ENCODE data around the gene WARS2. TPM values are rescaled to one million over a fixed set of nuclear protein-coding genes. Genes with fewer than 3 reads are reported as not detected.

The WARS2 gene
- total RNA-seq, 2 experiments from 2014 or later, result 28.3 to 30.0 TPM

DNA sequence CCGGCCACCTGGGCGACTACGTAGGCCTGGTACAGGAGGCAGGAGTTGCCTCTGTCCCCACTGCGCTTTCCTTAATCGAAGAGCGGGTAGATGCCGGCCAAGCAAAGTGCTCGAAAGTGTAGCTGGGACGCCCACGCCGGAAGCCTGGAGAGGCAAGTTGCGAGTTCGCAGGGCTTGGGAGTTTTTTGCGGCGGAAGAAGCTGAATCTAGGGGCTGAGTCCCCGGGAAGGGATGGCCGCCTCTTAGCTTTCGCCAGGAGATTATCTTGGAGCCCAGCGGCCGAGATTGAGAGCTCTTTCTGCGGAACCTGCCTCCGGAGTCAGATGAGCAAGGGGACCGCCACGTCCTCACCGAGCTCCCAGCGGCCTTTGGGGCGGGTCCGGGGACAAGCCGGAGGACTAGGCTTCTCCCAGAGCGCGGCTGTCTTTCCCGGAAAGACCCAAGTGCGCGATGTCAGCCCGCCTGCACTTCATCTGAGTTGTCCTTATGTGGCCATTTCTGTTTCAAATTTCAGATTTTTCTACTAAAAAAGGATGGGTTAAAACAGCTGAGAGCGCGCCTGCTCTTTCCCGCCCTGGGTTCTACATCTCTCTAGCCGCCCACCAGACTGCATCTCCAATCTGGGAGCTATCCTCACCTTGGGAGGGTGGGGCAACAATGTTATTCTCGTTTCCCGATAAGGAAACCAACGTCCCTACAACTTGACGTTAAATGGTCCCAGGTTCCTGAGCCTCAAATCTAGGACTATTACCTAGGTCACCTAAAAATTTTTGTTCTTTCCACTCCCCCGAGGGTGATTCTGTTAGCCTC is 139.9 kb downstream of the WARS2 start:
- Mint-ChIP-seq H3K27me3 (ENCODE audit: low read depth) (peaks cover 77% of the 10 kb centered on the region), H3K4me1 (ENCODE audit: low read depth) (peaks cover 15% of the 10 kb centered on the region), H3K9me3 (no peaks in the 10 kb centered on the region), H3K36me3 (ENCODE audit: low read depth) (no peaks in the 10 kb centered on the region), H3K27ac (no peak overlapping the region), H3K4me3 (no peak overlapping the region)
- DNase-seq, result no peak
- intact Hi-C loops (cut with micrococcal nuclease), result loop anchor here (10.0 kb wide), 1 partner anchor 364 kb away; the partner anchor contains the start of gene HAO2
- CTCF ChIA-PET, result interaction anchor here (1.0 kb wide), 1 partner anchor 9 kb away, joined by 5 read pairs; no protein-coding TSS in a partner anchor

DNA sequence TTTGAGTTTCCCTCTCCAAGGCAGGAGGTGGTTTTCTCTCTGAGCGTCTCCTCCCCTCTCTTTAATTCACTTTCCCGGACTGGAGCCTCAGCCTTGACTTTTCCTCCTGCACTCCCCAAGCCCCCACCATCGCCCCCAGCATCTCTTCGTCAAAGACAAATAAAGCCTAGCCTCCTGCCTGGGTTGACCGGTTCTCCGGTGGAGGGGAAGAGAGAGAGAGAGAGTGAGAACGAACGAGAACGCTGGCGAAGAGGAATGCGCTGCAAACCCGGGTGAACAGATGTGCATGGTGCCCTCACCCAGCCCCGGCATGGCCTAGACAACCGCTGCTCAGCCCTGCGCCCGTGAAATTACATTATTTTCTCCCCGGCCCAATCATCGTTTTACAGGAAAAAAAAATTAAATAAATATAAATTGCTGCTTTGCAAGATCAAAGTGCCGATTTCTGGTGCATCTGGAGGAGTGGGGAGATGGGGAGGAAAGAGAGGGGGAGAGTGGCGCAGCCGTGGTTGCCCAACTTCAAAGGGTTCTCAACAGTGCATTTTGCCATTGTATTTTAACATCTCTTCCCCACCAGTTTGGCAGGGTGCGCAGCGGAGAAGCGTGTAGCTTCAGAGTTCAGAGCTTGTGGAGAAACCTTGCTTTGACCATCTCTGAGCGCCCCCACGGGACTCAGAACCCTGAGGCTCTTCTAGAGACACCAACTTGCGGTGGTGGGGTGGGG is 140.9 kb downstream of the WARS2 start:
- intact Hi-C loops (cut with micrococcal nuclease), result loop anchor here (10.0 kb wide), 1 partner anchor 365 kb away; the partner anchor contains the start of gene HAO2
- Mint-ChIP-seq H3K9me3 (no peaks in the 10 kb centered on the region), H3K27me3 (ENCODE audit: low read depth) (peaks cover 76% of the 10 kb centered on the region), H3K27ac (no peak overlapping the region), H3K4me3 (no peak overlapping the region), H3K36me3 (ENCODE audit: low read depth) (no peaks in the 10 kb centered on the region), H3K4me1 (ENCODE audit: low read depth) (peaks cover 15% of the 10 kb centered on the region)
- DNase-seq, result no peak
- CTCF ChIA-PET, result interaction anchor here (1.0 kb wide), 1 partner anchor 10 kb away, joined by 5 read pairs; no protein-coding TSS in a partner anchor

DNA sequence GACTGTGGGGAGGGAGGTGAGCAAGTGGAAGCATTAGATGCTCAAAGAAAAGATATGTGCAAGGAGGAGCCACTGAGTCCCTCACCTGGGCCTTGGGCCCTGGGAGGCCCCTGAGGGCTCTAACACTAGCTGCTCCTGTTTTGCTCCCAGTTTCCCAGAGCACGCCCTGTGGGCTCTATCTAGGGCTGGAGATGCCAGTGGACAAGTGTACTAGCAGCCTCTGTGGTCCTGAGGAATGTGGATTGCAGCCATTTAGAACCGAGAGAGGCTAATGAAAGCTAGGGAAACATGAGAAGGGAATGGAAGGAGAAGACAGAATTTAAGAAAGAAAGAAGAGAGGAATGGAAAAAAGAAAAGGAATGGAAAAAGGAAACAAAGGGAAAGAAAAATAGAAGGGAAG is 142.3 kb downstream of the WARS2 start:
- peaks cover 76% of the 10 kb centered on the region for H3K27me3 Mint-ChIP-seq (ENCODE audit: low read depth)
- peaks cover 15% of the 10 kb centered on the region for H3K4me1 Mint-ChIP-seq (ENCODE audit: low read depth)
- H3K36me3 Mint-ChIP-seq (ENCODE audit: low read depth), result no peaks in the 10 kb centered on the region
- intact Hi-C loops (cut with micrococcal nuclease), result no loop called here
- H3K27ac Mint-ChIP-seq, result no peak overlapping the region
- no peak overlapping the region for H3K4me3 Mint-ChIP-seq
- CTCF ChIA-PET, result interaction anchor here (0.7 kb wide), 1 partner anchor 40 kb away, joined by 3 read pairs; no protein-coding TSS in a partner anchor
- no peak for DNase-seq
- no peaks in the 10 kb centered on the region for H3K9me3 Mint-ChIP-seq

DNA sequence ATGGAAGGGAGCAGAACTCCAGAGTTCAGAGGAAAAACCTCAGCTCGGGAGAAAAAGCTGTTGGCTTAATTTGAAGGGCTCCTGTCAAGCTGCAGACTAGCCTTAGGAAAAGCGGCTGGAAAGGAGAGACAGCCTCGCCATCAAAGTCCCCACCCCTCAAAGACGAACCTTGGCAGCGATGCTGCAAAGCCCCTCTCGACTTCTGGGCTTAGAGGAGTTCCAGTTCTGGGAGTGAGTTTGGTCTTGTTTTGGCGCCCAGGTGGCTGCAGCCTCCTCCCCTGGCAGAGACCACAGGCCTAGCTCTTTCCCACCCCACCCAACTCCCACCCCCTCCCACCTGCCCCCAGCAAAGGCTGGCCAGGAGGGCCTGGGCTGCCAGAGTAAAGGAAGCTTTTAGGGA is 143.2 kb downstream of the WARS2 start:
- CTCF ChIA-PET, result interaction anchor here (2.4 kb wide), 1 partner anchor 11 kb away, joined by 11 read pairs; no protein-coding TSS in a partner anchor
- DNase-seq, result no peak
- Mint-ChIP-seq H3K4me3 (no peak overlapping the region), H3K27me3 (ENCODE audit: low read depth) (peaks cover 72% of the 10 kb centered on the region), H3K4me1 (ENCODE audit: low read depth) (peaks cover 15% of the 10 kb centered on the region), H3K36me3 (ENCODE audit: low read depth) (peaks cover 2% of the 10 kb centered on the region), H3K9me3 (no peaks in the 10 kb centered on the region), H3K27ac (no peak overlapping the region)
- intact Hi-C loops (cut with micrococcal nuclease), result no loop called here

DNA sequence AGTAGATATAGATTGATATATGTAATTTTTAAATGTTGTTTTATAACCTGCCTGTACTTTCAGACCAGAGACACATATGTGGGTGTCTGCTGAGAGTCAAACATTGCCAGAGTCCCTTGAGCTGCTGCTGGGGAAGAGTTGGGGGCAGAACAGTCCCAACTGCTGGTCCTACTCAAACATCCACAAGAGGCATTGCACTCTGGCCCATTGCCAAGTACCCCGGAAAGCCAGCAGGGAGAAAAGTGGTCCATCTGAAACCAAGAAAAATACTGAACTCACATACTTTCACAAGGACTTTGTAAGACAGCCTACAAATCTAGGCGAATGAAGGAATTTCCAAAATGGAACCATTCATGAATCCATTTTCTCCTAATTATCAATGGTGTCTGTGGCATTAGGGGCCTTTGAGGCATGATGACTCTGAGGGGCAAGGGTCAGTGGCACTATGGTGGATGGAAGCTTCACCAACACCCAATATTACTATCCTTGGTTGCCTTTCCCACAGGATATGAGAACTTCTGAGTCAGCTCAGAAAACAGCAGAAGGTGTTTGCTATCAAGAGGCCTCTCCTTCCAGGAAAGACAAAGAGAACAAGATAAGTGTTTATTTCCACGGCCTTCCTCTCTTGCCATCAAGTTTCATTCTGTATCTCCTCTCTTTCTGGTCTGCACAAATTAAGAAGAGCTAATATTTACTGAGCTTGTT is 145.0 kb downstream of the WARS2 start:
- intact Hi-C loops (cut with micrococcal nuclease), result no loop called here
- Mint-ChIP-seq H3K9me3 (no peaks in the 10 kb centered on the region), H3K27ac (no peak overlapping the region), H3K36me3 (ENCODE audit: low read depth) (peaks cover 5% of the 10 kb centered on the region), H3K4me1 (ENCODE audit: low read depth) (peaks cover 7% of the 10 kb centered on the region), H3K27me3 (ENCODE audit: low read depth) (peaks cover 81% of the 10 kb centered on the region), H3K4me3 (no peak overlapping the region)
- DNase-seq, result no peak
- CTCF ChIA-PET, result interaction anchor here (2.4 kb wide), 1 partner anchor 13 kb away, joined by 11 read pairs; no protein-coding TSS in a partner anchor

DNA sequence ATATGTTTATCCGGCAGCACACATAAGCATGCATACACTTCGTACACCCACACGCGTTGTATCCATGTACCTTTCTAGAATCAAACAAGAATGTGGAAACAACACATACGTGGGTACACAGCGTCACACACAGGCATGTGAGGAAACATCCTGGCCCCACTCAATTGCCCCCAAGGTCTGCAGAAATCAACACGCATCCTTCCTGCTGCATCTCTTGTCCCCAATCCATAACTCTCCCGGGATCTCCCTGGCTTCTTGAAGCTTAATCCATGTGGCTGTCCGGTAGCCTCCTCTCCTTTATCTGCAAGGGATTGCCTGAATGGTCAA is 146.8 kb downstream of the WARS2 start:
- CTCF ChIA-PET, result no interaction called here
- intact Hi-C loops (cut with micrococcal nuclease), result no loop called here

DNA sequence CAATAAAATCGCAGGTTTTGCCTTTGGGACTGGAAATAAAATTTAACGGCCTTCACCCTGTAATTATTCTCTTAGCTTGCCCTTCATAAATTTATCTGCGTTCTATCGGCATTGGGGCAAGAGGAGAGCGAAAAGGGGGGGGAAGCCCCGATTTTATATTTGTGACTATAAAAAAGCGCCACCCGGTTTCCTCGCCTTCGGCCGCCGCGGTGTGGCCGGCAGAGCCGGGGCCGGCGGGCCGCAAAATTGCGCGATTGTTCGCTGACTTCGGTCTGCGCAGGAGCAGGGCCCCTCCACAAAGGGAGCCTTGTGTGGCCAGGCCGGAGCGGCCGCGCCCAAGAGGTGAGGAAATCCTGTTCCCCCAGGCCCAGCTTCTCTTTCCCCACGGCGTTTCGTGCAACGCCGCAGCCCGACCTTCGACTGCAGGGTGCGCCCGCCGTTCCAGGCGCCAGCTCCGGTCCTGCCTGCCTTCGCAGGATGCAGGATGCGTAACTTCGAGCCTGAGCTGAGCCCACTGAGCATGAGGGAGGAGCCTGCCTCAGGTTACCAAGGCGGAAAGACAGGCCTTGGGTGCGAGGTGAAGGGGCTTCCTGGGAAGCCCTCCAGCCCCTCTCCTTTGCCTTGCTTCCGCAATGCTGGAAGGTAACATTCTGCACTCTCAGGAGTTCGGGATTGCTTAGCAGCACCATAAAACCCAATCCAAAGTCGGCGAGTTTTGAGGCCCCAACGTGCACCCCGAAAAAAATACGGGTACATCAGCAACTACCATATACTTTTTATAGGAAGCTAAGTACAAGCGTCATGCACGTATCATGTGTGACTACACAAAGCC is 147.4 kb downstream of the WARS2 start:
- no peak for DNase-seq
- intact Hi-C loops (cut with micrococcal nuclease), result no loop called here
- Mint-ChIP-seq H3K27me3 (ENCODE audit: low read depth) (peaks cover 80% of the 10 kb centered on the region), H3K27ac (no peak overlapping the region), H3K4me1 (ENCODE audit: low read depth) (peaks cover 8% of the 10 kb centered on the region), H3K4me3 (no peak overlapping the region), H3K36me3 (ENCODE audit: low read depth) (peaks cover 7% of the 10 kb centered on the region), H3K9me3 (no peaks in the 10 kb centered on the region)
- CTCF ChIA-PET, result no interaction called here

More for the DNA sequence above, 146.8 kb downstream of the WARS2 start:
- Mint-ChIP-seq H3K27ac (no peak overlapping the region), H3K9me3 (no peaks in the 10 kb centered on the region), H3K4me1 (ENCODE audit: low read depth) (peaks cover 5% of the 10 kb centered on the region), H3K27me3 (ENCODE audit: low read depth) (peaks cover 81% of the 10 kb centered on the region), H3K4me3 (no peak overlapping the region), H3K36me3 (ENCODE audit: low read depth) (peaks cover 7% of the 10 kb centered on the region)
- no peak for DNase-seq

DNA sequence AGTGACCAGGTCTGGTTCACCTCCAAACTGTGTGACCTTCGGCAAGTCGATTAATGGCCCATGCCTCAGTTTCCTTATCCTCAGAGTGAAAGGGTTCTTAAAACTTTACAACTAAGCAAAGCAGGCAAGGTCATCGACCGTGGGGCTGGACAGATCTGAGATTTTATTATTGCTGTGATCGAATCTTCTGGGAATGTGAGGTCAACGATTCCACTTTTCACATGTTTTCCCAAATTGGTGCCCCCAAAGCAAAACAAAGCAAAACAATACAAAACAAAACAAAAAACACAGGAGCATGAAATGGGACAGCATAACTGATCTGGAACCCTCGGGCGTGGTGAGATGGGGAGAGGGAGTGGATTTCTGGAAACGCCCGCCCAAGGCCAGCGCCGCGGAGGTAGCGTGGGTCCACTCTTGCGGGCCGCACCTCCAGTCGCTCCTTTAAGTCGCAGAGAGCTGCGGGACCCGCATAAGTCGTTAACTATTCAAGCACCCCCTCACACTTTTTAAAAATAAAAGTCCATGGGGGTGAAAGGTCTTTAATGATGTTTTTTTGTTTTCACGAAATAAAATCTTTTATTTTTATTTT is 148.1 kb downstream of the WARS2 start:
- Mint-ChIP-seq H3K9me3 (no peaks in the 10 kb centered on the region), H3K36me3 (ENCODE audit: low read depth) (peaks cover 7% of the 10 kb centered on the region), H3K27ac (no peak overlapping the region), H3K27me3 (ENCODE audit: low read depth) (peaks cover 80% of the 10 kb centered on the region), H3K4me3 (no peak overlapping the region), H3K4me1 (ENCODE audit: low read depth) (peaks cover 12% of the 10 kb centered on the region)
- intact Hi-C loops (cut with micrococcal nuclease), result no loop called here
- no peak for DNase-seq
- CTCF ChIA-PET, result no interaction called here

DNA sequence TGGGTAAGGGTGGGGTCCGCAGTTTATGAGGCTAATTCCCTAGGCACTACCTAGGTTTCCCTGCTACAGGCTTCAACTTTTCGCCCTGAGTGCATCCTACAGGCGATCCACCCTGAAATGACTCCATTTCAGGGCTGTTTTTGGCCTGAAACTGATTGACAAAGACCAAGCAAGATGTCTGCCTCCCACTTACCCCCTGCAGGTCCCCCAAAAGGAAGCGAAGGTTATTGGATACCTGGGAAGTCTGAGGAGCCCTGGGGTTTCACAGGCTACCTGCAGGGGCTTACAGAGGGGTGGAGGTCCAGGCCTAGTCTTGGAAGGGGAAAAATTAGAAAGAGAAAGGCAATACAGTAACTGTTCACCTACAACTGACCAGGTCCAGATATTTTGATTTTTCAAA is 149.0 kb downstream of the WARS2 start:
- CTCF ChIA-PET, result no interaction called here
- intact Hi-C loops (cut with micrococcal nuclease), result no loop called here
- DNase-seq, result no peak
- Mint-ChIP-seq H3K4me3 (no peak overlapping the region), H3K27ac (no peak overlapping the region), H3K4me1 (ENCODE audit: low read depth) (peaks cover 18% of the 10 kb centered on the region), H3K36me3 (ENCODE audit: low read depth) (peaks cover 7% of the 10 kb centered on the region), H3K9me3 (no peaks in the 10 kb centered on the region), H3K27me3 (ENCODE audit: low read depth) (peaks cover 84% of the 10 kb centered on the region)

DNA sequence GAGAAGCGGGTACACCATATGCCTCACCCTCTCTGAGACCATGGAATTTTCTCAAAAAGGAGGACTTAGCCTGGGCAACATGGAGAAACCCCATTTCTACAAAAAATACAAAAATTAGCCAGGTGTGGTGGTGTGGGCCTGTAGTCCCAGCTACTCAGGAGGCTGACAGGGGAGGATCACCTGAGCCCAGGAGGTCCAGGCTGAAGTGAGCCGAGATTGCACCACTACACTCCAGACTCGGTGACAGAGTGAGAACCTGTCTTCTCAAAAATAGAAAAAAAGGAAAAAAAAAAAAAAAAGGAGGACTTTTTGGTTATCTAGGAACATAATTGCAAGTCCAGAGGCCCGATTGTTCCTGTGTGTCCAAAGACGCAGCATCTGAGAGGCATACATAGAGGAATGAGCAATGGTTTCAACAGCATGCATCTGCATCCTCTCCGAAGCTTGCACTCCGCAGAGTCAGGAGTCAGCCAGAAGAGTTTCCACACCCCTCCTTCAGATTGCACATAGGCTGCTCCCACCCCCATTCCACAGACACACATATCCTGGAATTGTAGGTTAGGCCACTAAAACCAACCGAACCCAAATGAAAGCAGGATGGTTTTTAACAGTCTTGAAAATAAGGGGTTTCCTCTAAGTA is 149.8 kb downstream of the WARS2 start:
- Mint-ChIP-seq H3K27me3 (ENCODE audit: low read depth) (peaks cover 87% of the 10 kb centered on the region), H3K9me3 (no peaks in the 10 kb centered on the region), H3K27ac (no peak overlapping the region), H3K4me1 (ENCODE audit: low read depth) (peaks cover 21% of the 10 kb centered on the region), H3K36me3 (ENCODE audit: low read depth) (peaks cover 7% of the 10 kb centered on the region), H3K4me3 (no peak overlapping the region)
- DNase-seq, result no peak
- CTCF ChIA-PET, result no interaction called here
- intact Hi-C loops (cut with micrococcal nuclease), result no loop called here

DNA sequence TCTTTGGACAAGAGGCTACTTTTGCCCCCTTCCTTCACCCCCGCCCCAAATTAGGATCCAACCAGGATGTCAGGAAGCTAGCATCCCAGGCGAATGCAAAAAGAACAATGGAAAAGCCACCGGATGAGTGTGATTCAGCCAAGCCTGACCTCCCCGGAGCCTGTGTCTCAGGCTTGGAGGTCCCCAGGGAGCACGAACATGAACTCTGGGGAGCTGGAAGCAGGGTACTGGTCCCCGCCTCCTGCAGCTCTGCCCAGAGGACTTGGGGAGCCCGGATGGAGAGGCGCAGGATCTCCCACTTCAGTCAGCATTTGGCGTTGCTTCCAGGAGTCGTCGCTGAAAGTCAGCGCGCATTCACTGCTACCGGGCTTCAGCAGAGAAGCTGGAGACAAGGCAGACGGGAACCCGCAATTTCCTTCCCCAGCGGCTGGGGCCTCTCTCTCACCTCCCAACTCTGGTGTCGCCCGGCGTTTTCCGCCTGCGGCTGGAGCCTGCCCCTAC is 150.5 kb downstream of the WARS2 start:
- intact Hi-C loops (cut with micrococcal nuclease), result no loop called here

More for the DNA sequence above, 150.5 kb downstream of the WARS2 start:
- CTCF ChIA-PET, result interaction anchor here (1.4 kb wide), 1 partner anchor 19 kb away, joined by 3 read pairs; no protein-coding TSS in a partner anchor
- Mint-ChIP-seq H3K9me3 (no peaks in the 10 kb centered on the region), H3K4me3 (no peak overlapping the region), H3K36me3 (ENCODE audit: low read depth) (peaks cover 7% of the 10 kb centered on the region), H3K4me1 (ENCODE audit: low read depth) (peaks cover 28% of the 10 kb centered on the region), H3K27me3 (ENCODE audit: low read depth) (peaks cover 89% of the 10 kb centered on the region), H3K27ac (no peak overlapping the region)
- DNase-seq, result no peak

All from activated naive CD4-positive, alpha-beta T cell treated with anti-CD3 and anti-CD28 coated beads for 36 hours (primary cell).